Progenitor cell of endocrine pancreas (in vitro differentiated cells): ENCODE results near the gene HINFP. TPM values are rescaled to one million over a fixed set of nuclear protein-coding genes. Genes with fewer than 3 reads are reported as not detected.
"Not testable (repeated sequence)": the region's sequence is repeated elsewhere in the genome, so short reads cannot be mapped to it uniquely, and the experiment has no call there.

Source experiments
- DNase-seq: peaks from one replicate; pipeline ENCODE4 v3.0.0; 2021; ENCODE audit warnings: low spot score; ENCODE audit not compliant: unreplicated experiment
- H3K27ac Mint-ChIP-seq: 2 replicates; pipeline ENCODE4 v1.8.0; 2021; ENCODE audit warnings: mild to moderate bottlenecking, moderate library complexity, mixed read lengths
- H3K27me3 Mint-ChIP-seq: 2 replicates; pipeline ENCODE4 v1.8.0; 2021; ENCODE audit warnings: mixed read lengths
- H3K36me3 Mint-ChIP-seq: 2 replicates; pipeline ENCODE4 v1.8.0; 2022; ENCODE audit warnings: mixed read lengths; ENCODE audit not compliant: insufficient read depth
- H3K4me1 Mint-ChIP-seq: 2 replicates; pipeline ENCODE4 v1.8.0; 2021; ENCODE audit warnings: low read depth, mixed read lengths
- H3K4me3 Mint-ChIP-seq: 2 replicates; pipeline ENCODE4 v1.8.0; 2021; ENCODE audit warnings: low read depth, mild to moderate bottlenecking, moderate library complexity, mixed read lengths
- H3K9me3 Mint-ChIP-seq: 2 replicates; pipeline ENCODE4 v1.8.0; 2021; ENCODE audit warnings: low read depth, mixed read lengths
- CTCF ChIP-seq: fragments of 200-600 bp; sonication (generic); IDR thresholded peaks from one replicate; pipeline ENCODE4 v1.5.0; 2021; ENCODE audit warnings: antibody characterized with exemption, mild to moderate bottlenecking; ENCODE audit not compliant: unreplicated experiment
- total RNA-seq: library from RNA; stranded (reverse); gene quantifications from 2 replicates; pipeline ENCODE4 v1.2.1, GENCODE V29; 2021

HINFP gene
- total RNA-seq, 1 donor from 2014 or later: 48.7 TPM

GRCh38 chr11:119100994-119101758, 20.2 kb upstream of the HINFP start:
- peak overlapping the region; percentile 99 for H3K27ac Mint-ChIP-seq
- no peaks in the 10 kb centered on the region for H3K27me3 Mint-ChIP-seq
- peaks cover 16% of the 10 kb centered on the region for H3K4me1 Mint-ChIP-seq
- H3K9me3 Mint-ChIP-seq: no peaks in the 10 kb centered on the region
- peak; percentile 37 for TF ChIP-seq CTCF
- peaks cover 18% of the 10 kb centered on the region for H3K36me3 Mint-ChIP-seq
- peak overlapping the region; percentile 78 for H3K4me3 Mint-ChIP-seq
- DNase-seq: peak; percentile 54

- Mint-ChIP-seq H3K27ac (peak within 1 kb of the TSS; percentile 99), H3K36me3 (peaks cover 13% of the 10 kb centered on the region)
Observed at GRCh38 chr11:119101759-119102423, 19.5 kb upstream of the HINFP start, which contains the start of gene DPAGT1. Gene DPAGT1, minus strand, starts transcription at chr11:119101853. Its CDS starts 198 bp downstream, at chr11:119101655.

GRCh38 chr11:119103161-119103664, 18.2 kb upstream of the HINFP start:
- Mint-ChIP-seq H3K4me3 (peak overlapping the region; percentile 78), H3K27ac (peak overlapping the region; percentile 99), H3K4me1 (peaks cover 19% of the 10 kb centered on the region)
- not testable (repeated sequence) for H3K27me3 Mint-ChIP-seq, H3K9me3 Mint-ChIP-seq, DNase-seq, H3K36me3 Mint-ChIP-seq

More at GRCh38 chr11:119101759-119102423, 19.5 kb upstream of the HINFP start, which contains the start of gene DPAGT1:
- DNase-seq: peak; percentile 61
- TF ChIP-seq CTCF: no peak
- Mint-ChIP-seq H3K9me3 (no peaks in the 10 kb centered on the region), H3K27me3 (no peaks in the 10 kb centered on the region), H3K4me1 (peaks cover 19% of the 10 kb centered on the region), H3K4me3 (peak within 1 kb of the TSS; percentile 78)

GRCh38 chr11:119103793-119104192, 17.6 kb upstream of the HINFP start:
- Mint-ChIP-seq H3K27ac (no peak overlapping the region), H3K27me3 (peaks cover 9% of the 10 kb centered on the region), H3K9me3 (no peaks in the 10 kb centered on the region), H3K4me1 (peaks cover 21% of the 10 kb centered on the region), H3K4me3 (peak overlapping the region; percentile 27), H3K36me3 (peaks cover under 1% of the 10 kb centered on the region)
- DNase-seq: no peak
- no peak for TF ChIP-seq CTCF

GRCh38 chr11:119106564-119107537, 14.5 kb upstream of the HINFP start, which contains the start of gene C2CD2L:
Gene C2CD2L, plus strand, starts transcription at chr11:119107344. Its CDS starts 398 bp downstream, at chr11:119107742.
- peaks cover 9% of the 10 kb centered on the region for H3K4me1 Mint-ChIP-seq
- no peak for TF ChIP-seq CTCF
- DNase-seq: peak; percentile 63
- H3K4me3 Mint-ChIP-seq: peak within 1 kb of the TSS; percentile 76
- peak within 1 kb of the TSS; percentile 78 for H3K27ac Mint-ChIP-seq
- H3K27me3 Mint-ChIP-seq: peaks cover 15% of the 10 kb centered on the region
- H3K9me3 Mint-ChIP-seq: no peaks in the 10 kb centered on the region
- H3K36me3 Mint-ChIP-seq: no peaks in the 10 kb centered on the region
